Dedifferentiated amniotic fluid mesenchymal stem cell (primary cell): Measurements from ENCODE around the gene EIF1AX.
"Not testable (repeated sequence)": the region's sequence is repeated elsewhere in the genome, so short reads cannot be mapped to it uniquely, and the experiment has no call there.

ENCODE experiments used
- DNase-seq: peaks from one replicate; pipeline ENCODE4 v3.0.0-alpha.2; 2016; ENCODE audit errors: extremely low spot score

The EIF1AX gene

GRCh38 chrX:20127440-20127839, 14.2 kb downstream of the EIF1AX start:
- not testable (repeated sequence) for DNase-seq

- DNase-seq = not testable (repeated sequence)
Measured at GRCh38 chrX:20126833-20127232, 14.8 kb downstream of the EIF1AX start.

GRCh38 chrX:20124964-20125363, 16.7 kb downstream of the EIF1AX start:
- no peak for DNase-seq

GRCh38 chrX:20118065-20118824, 23.4 kb downstream of the EIF1AX start:
- DNase-seq = no peak

- no peak for DNase-seq
Measured at GRCh38 chrX:20116577-20117240, 24.9 kb downstream of the EIF1AX start, which contains the start of gene MAP7D2. MAP7D2 (minus strand) TSS chrX:20116907; CDS start chrX:20116879, 28 bp downstream.

- no peak for DNase-seq
Measured at GRCh38 chrX:20116087-20116576, 25.5 kb downstream of the EIF1AX start.

- DNase-seq = no peak
Measured at GRCh38 chrX:20112022-20112774, 29.4 kb downstream of the EIF1AX start.

- no peak for DNase-seq
Measured at GRCh38 chrX:20111271-20111670, 30.4 kb downstream of the EIF1AX start.

GRCh38 chrX:20101934-20102581, 39.6 kb downstream of the EIF1AX start:
- DNase-seq = no peak

GRCh38 chrX:20091499-20091898, 50.1 kb downstream of the EIF1AX start:
- DNase-seq = no peak

- no peak for DNase-seq
Measured at GRCh38 chrX:20089845-20090244, 51.8 kb downstream of the EIF1AX start.

GRCh38 chrX:20080277-20080676, 61.4 kb downstream of the EIF1AX start:
- no peak for DNase-seq
